HL-60 (cell line): ENCODE results near the gene TRNT1.

Experiments used
- DNase-seq, 2 experiments: peaks; one replicate each; pipeline ENCODE4 v3.0.0-alpha.2; 2010 to 2020; ENCODE audit warnings: low read depth in 1 of 2, low spot score in 1 of 2
- H3K27ac ChIP-seq: fragments of 250-450 bp; sonication (Bioruptor Pico); replicated peaks from 2 replicates; pipeline ENCODE4 v1.5.1; 2020; ENCODE audit warnings: mild to moderate bottlenecking, moderate library complexity
- H3K27me3 ChIP-seq: fragments of 250-450 bp; sonication (Bioruptor Pico); 2 replicates; pipeline ENCODE4 v1.5.1; 2021; ENCODE audit warnings: mild to moderate bottlenecking, moderate library complexity; ENCODE audit not compliant: insufficient read depth, poor library complexity, severe bottlenecking
- H3K4me3 ChIP-seq: replicated peaks from 2 replicates; pipeline ENCODE4 v1.5.1; 2011; ENCODE audit warnings: mild to moderate bottlenecking, control low read depth, low read length; ENCODE audit not compliant: insufficient read depth
- GABPA ChIP-seq: IDR thresholded peaks from 2 replicates; pipeline ENCODE4 v1.6.1; 2012; ENCODE audit warnings: low read depth
- POLR2AphosphoS5 ChIP-seq: IDR thresholded peaks from 2 replicates; pipeline ENCODE4 v1.6.1; 2012; ENCODE audit warnings: low read depth
- SPI1 ChIP-seq: IDR thresholded peaks from 2 replicates; pipeline ENCODE4 v1.6.1; 2012; ENCODE audit warnings: low read depth, mild to moderate bottlenecking, borderline replicate concordance
- long read RNA-seq: library from polyadenylated mRNA; unstranded; transcript quantifications from one replicate; pipeline ENCODE4 v2.0.0, GENCODE V29; 2020
- TF ChIP-seq, protein P1 (sequence below): IDR thresholded peaks from 2 replicates; pipeline ENCODE4 v1.6.1; 2012; ENCODE audit warnings: low read depth; ENCODE audit not compliant: insufficient replicate concordance
- TF ChIP-seq, protein P2 (sequence below): IDR thresholded peaks from one replicate; pipeline ENCODE4 v1.5.1; 2011; ENCODE audit warnings: low read length, control low read depth, inconsistent platforms; ENCODE audit not compliant: insufficient read depth

The TRNT1 gene
- long read RNA-seq, transcript TRNT1-201 (8 exons, 2,276 nt), result major isoform, 121 of 202 reads
- long read RNA-seq, partial matches to known transcripts, result 24 of 202 reads
- long read RNA-seq, other reads (novel, unspliced or antisense), result 48 of 202 reads

DNA sequence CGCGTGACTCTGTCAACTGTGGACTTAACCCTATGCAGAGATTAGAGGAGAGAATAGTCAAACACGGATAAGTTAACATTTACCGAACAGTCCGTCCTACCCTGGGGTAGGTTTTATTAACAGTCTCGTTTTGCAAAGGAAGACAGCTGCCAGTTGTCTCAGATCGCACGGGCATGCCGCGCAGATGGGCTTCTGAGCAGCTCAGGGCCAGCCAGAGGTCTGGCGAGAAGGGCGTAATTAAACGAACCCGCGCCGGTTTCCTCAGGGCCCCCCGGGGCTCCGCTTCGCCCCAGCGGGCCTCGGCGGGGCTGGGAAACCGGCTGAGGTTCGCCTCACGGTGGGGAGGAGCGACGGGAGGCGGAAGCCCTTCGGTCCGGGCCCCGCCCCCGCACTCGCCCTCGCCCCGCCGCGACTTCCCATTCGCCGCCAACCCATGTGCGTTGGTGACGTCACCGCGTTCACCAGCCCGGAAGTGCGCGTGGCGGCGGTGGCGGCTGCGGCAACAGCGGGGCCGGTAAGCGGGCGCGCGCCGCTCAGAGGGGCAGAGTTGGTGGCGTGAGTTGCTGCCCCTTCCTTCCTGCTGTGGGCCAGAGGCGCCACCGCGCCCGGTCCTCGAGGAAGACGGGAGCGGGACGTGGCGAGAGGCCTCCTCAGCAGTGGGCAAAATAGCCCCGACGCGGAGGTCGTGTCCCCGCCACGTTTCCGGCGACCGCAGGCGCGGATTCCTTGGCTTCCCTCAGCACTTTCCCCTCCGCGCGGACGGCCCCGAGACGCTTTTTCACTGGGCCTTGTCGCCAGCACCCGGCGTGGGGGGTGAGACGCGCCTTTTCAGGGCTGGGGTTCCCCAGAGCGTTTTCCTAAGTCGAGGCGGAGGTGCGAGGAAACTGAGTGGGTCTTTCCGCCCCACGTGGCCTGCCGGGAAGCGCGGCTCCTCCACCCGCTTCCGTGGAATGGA, at the start of gene TRNT1:
Gene TRNT1 (plus strand): TSS at position 464 of the 955 bp plus-strand sequence. CDS start 2,101 bp downstream, outside the sequence.
- DNase-seq, result peak; percentile 79 to 92
- Histone ChIP-seq H3K4me3 (peak within 1 kb of the TSS; percentile 76), H3K27ac (peak within 1 kb of the TSS; percentile 97), H3K27me3 (no peaks in the 10 kb centered on the region)
- TF ChIP-seq GABPA (no peak; the same call in 1 of the 2 replicates), SPI1 (peak; percentile 46; the same call in 1 of the 2 replicates), POLR2AphosphoS5 (peak; percentile 92)
- TF ChIP-seq, protein P1, sequence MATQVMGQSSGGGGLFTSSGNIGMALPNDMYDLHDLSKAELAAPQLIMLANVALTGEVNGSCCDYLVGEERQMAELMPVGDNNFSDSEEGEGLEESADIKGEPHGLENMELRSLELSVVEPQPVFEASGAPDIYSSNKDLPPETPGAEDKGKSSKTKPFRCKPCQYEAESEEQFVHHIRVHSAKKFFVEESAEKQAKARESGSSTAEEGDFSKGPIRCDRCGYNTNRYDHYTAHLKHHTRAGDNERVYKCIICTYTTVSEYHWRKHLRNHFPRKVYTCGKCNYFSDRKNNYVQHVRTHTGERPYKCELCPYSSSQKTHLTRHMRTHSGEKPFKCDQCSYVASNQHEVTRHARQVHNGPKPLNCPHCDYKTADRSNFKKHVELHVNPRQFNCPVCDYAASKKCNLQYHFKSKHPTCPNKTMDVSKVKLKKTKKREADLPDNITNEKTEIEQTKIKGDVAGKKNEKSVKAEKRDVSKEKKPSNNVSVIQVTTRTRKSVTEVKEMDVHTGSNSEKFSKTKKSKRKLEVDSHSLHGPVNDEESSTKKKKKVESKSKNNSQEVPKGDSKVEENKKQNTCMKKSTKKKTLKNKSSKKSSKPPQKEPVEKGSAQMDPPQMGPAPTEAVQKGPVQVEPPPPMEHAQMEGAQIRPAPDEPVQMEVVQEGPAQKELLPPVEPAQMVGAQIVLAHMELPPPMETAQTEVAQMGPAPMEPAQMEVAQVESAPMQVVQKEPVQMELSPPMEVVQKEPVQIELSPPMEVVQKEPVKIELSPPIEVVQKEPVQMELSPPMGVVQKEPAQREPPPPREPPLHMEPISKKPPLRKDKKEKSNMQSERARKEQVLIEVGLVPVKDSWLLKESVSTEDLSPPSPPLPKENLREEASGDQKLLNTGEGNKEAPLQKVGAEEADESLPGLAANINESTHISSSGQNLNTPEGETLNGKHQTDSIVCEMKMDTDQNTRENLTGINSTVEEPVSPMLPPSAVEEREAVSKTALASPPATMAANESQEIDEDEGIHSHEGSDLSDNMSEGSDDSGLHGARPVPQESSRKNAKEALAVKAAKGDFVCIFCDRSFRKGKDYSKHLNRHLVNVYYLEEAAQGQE, result peak; percentile 44
- TF ChIP-seq, protein P2, sequence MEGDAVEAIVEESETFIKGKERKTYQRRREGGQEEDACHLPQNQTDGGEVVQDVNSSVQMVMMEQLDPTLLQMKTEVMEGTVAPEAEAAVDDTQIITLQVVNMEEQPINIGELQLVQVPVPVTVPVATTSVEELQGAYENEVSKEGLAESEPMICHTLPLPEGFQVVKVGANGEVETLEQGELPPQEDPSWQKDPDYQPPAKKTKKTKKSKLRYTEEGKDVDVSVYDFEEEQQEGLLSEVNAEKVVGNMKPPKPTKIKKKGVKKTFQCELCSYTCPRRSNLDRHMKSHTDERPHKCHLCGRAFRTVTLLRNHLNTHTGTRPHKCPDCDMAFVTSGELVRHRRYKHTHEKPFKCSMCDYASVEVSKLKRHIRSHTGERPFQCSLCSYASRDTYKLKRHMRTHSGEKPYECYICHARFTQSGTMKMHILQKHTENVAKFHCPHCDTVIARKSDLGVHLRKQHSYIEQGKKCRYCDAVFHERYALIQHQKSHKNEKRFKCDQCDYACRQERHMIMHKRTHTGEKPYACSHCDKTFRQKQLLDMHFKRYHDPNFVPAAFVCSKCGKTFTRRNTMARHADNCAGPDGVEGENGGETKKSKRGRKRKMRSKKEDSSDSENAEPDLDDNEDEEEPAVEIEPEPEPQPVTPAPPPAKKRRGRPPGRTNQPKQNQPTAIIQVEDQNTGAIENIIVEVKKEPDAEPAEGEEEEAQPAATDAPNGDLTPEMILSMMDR, result no peak

DNA sequence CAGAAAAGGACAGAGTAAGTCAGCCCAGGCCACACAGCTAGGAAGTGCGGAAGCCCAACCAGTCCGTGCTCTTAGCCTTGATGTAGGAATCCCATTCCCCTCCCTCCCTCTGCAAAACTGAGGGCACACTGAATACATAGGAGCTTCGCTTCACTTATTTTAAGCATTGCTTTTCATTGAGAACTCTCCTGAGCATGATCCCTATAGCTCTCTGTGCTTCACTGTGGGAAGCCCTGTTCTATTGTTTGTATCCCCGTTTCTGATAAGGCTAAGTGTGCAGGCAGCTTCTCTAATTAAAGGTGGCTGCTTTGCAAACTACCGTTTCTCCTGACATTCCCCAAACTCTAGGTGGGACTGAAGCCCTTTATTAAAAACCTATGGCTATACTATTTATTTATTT, 46.4 kb upstream of the TRNT1 start:
- Histone ChIP-seq H3K4me3 (no peak overlapping the region), H3K27me3 (no peaks in the 10 kb centered on the region), H3K27ac (no peak overlapping the region)
- DNase-seq, result no peak
- TF ChIP-seq, protein P2, result no peak
- no peak for TF ChIP-seq GABPA
- TF ChIP-seq, protein P1, result no peak
- no peak for TF ChIP-seq SPI1
- TF ChIP-seq POLR2AphosphoS5, result no peak

DNA sequence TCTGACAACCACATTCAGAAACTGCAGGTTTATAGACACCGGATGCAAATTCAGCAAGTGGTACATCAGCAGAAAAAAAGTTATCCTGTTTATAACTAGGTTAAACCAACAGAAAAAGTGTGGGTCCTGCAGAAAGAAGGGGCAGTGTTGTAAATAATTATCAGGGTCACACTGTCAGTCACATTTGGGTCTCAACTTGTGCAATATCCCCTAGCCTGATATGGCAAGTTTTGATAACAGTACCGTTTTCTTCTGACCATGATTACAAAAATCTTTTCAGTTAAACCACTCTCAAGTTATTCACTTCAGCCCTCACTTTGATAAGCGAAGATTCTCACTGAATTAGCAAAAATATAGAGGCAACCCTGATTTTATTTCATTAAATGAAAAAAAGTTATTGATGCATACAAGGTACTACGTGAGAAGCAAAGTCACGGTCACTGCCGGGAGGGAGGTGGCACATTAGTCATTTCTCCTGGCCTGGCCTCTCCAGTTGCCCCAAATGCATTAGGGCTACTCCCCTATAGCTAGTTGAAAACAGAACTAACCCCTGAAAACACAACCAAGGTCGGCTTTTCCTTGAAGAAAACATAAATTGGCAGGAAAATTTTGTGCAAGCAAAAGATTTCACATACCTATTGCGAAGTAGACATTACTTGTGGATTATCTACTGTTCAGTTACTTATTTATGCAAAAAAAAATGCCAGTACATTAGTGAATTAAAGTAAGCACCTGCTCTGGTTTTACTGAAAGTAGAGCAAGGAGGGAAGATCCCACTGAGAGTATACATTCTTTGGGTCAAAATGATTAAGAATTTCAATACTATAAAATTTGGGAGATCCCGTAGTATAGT, 45.1 kb upstream of the TRNT1 start:
- Histone ChIP-seq H3K27me3 (no peaks in the 10 kb centered on the region), H3K27ac (no peak overlapping the region), H3K4me3 (no peak overlapping the region)
- TF ChIP-seq POLR2AphosphoS5, result no peak
- TF ChIP-seq, protein P2, result no peak
- TF ChIP-seq, protein P1, result no peak
- TF ChIP-seq GABPA, result no peak
- TF ChIP-seq SPI1, result no peak
- no peak for DNase-seq
